ENCODE results near the gene OR10G8.

- TF ChIP-seq ZNF76 (tag by site-specific recombination; IDR thresholded peaks at IDR 0.05; ENCODE audit: borderline replicate concordance, low read depth) (no peak), CTCF (tag by site-specific recombination; IDR thresholded peaks at IDR 0.05) (no peak), PBX3 (CRISPR knock-in tag; IDR thresholded peaks at IDR 0.05) (no peak), ZNF48 (tag by site-specific recombination; IDR thresholded peaks at IDR 0.05) (no peak), ZNF776 (tag by site-specific recombination; IDR thresholded peaks at IDR 0.05; ENCODE audit: borderline replicate concordance) (no peak), ZNF184 (tag by site-specific recombination; IDR thresholded peaks at IDR 0.05) (no peak), ZNF558 (tag by site-specific recombination; IDR thresholded peaks at IDR 0.05) (no peak), HOXA7 (CRISPR knock-in tag; IDR thresholded peaks at IDR 0.05; ENCODE audit: borderline replicate concordance) (no peak), ZNF311 (tag by site-specific recombination; IDR thresholded peaks at IDR 0.05; ENCODE audit: borderline replicate concordance) (no peak), ZBTB7A (tag by site-specific recombination; IDR thresholded peaks at IDR 0.05; ENCODE audit: low read depth) (no peak), ZNF133 (tag by site-specific recombination; IDR thresholded peaks at IDR 0.05) (no peak), SP2 (tag by site-specific recombination; IDR thresholded peaks at IDR 0.05) (no peak)
These were observed 43.1 kb downstream of the OR10G8 start for GRCh38 chr11:124069429-124070401.

All from HEK293 (cell line).